NCI-H2107 treated with DMSO at 0.1 percent for 48 hours (cell line): ENCODE data around the gene CARMIL1.

Experiments used
- DNase-seq: peaks from one replicate; lab custom pipeline; 2025; ENCODE audit not compliant: unreplicated experiment; lab: John Stamatoyannopoulos, UW

Gene CARMIL1

GRCh38 chr6:25404091-25404490 is 124.9 kb downstream of the CARMIL1 start:
- no peak for DNase-seq

GRCh38 chr6:25404693-25405169 is 125.6 kb downstream of the CARMIL1 start:
- no peak for DNase-seq

- DNase-seq: no peak
Measured at GRCh38 chr6:25405442-25405841, 126.3 kb downstream of the CARMIL1 start.

GRCh38 chr6:25407431-25407830 is 128.3 kb downstream of the CARMIL1 start:
- no peak for DNase-seq

GRCh38 chr6:25410102-25410501 is 130.9 kb downstream of the CARMIL1 start:
- DNase-seq: no peak

GRCh38 chr6:25411316-25411950 is 132.3 kb downstream of the CARMIL1 start:
- DNase-seq: no peak

- no peak for DNase-seq
Measured at GRCh38 chr6:25413207-25413905, 134.2 kb downstream of the CARMIL1 start.

GRCh38 chr6:25414168-25414567 is 135.0 kb downstream of the CARMIL1 start:
- no peak for DNase-seq

GRCh38 chr6:25414755-25415154 is 135.6 kb downstream of the CARMIL1 start:
- no peak for DNase-seq

GRCh38 chr6:25415274-25415673 is 136.1 kb downstream of the CARMIL1 start:
- no peak for DNase-seq

- DNase-seq: no peak
Measured at GRCh38 chr6:25415701-25416100, 136.5 kb downstream of the CARMIL1 start.

- DNase-seq: no peak
Measured at GRCh38 chr6:25417046-25417605, 138.0 kb downstream of the CARMIL1 start.

GRCh38 chr6:25418454-25419052 is 139.4 kb downstream of the CARMIL1 start:
- DNase-seq: no peak

GRCh38 chr6:25419879-25420278 is 140.7 kb downstream of the CARMIL1 start:
- no peak for DNase-seq

- DNase-seq: no peak
Measured at GRCh38 chr6:25423358-25423757, 144.2 kb downstream of the CARMIL1 start.

- DNase-seq: no peak
Measured at GRCh38 chr6:25424303-25424702, 145.1 kb downstream of the CARMIL1 start.

GRCh38 chr6:25427549-25427948 is 148.4 kb downstream of the CARMIL1 start:
- no peak for DNase-seq

GRCh38 chr6:25428758-25429317 is 149.7 kb downstream of the CARMIL1 start:
- DNase-seq: no peak

- no peak for DNase-seq
Measured at GRCh38 chr6:25431306-25431974, 152.3 kb downstream of the CARMIL1 start.

- no peak for DNase-seq
Measured at GRCh38 chr6:25431975-25432307, 152.8 kb downstream of the CARMIL1 start.

GRCh38 chr6:25434921-25435320 is 155.7 kb downstream of the CARMIL1 start:
- no peak for DNase-seq
